Nasal cavity respiratory epithelium epithelial cell of viscerocranial mucosa (primary cell): ENCODE data around the gene SEPTIN14. TPM values are rescaled to one million over a fixed set of nuclear protein-coding genes. Genes with fewer than 3 reads are reported as not detected.

Experiments used
- total RNA-seq: library from RNA; depleted of rRNA; stranded (reverse); fragments of >200 nt; gene quantifications from 2 replicates; pipeline ENCODE4 v1.2.3, GENCODE V29; 2014

Gene SEPTIN14
- not detected in 2 replicates for total RNA-seq

GRCh38 chr7:55862652-55863051 lies at the start of gene SEPTIN14:
SEPTIN14 (minus strand) TSS chr7:55862752; CDS start chr7:55861996, 756 bp downstream.

Other genes starting within 250 kb of the SEPTIN14 start
- 3.8 and 8.5 TPM in 2 replicates for gene ZNF713, start 24.7 kb upstream of the SEPTIN14 start, total RNA-seq
- gene MRPS17, start 89.1 kb upstream of the SEPTIN14 start, total RNA-seq = 33.7 and 69.0 TPM in 2 replicates
- gene NIPSNAP2, start 101.8 kb upstream of the SEPTIN14 start, total RNA-seq = 29.3 and 50.6 TPM in 2 replicates
- gene PSPH, start 188.7 kb upstream of the SEPTIN14 start, total RNA-seq = 186 and 252 TPM in 2 replicates
- gene CCT6A, start 189.0 kb upstream of the SEPTIN14 start, total RNA-seq = 336 and 351 TPM in 2 replicates
- gene SUMF2, start 201.5 kb upstream of the SEPTIN14 start, total RNA-seq = 203 and 339 TPM in 2 replicates
- gene PHKG1, start 230.2 kb upstream of the SEPTIN14 start, total RNA-seq = 0.50 and 0.68 TPM in 2 replicates
- gene CHCHD2, start 243.7 kb upstream of the SEPTIN14 start, total RNA-seq = 187 and 416 TPM in 2 replicates